Stimulated activated CD8-positive, alpha-beta memory T cell treated with anti-CD3 and anti-CD28 coated beads, Interleukin-12 subunit alpha, Interleukin-12 subunit beta, amount 100 ng/mL, for 24 hours (primary cell): ENCODE measurements around the gene ARL4D.
"Not testable (repeated sequence)": the region's sequence is repeated elsewhere in the genome, so short reads cannot be mapped to it uniquely, and the experiment has no call there.

Source experiments
- DNase-seq: peaks from one replicate; pipeline ENCODE4 v3.0.0-alpha.2; 2020; ENCODE audit errors: extremely low read depth

The ARL4D gene

DNA sequence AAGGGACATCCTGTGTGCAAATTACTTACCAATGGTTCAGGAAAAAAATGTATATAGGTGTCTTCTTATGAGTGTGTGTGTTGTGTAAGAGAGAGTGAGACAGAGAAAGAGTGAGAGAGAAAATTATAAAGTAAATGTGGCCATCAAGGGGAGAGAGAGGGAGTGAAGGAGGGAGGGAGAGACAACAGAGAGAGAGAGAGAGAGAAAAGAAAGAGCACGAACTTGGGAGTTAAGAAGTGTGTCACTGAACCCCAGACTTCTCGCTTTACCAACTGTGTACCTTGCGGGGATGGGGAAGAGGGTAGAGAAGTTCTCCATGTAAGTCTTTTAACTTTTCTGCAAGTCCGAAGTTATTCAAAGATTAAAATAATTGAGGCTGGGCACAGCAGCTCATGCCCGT is 28.8 kb upstream of the ARL4D start:
- DNase-seq, result no peak

DNA sequence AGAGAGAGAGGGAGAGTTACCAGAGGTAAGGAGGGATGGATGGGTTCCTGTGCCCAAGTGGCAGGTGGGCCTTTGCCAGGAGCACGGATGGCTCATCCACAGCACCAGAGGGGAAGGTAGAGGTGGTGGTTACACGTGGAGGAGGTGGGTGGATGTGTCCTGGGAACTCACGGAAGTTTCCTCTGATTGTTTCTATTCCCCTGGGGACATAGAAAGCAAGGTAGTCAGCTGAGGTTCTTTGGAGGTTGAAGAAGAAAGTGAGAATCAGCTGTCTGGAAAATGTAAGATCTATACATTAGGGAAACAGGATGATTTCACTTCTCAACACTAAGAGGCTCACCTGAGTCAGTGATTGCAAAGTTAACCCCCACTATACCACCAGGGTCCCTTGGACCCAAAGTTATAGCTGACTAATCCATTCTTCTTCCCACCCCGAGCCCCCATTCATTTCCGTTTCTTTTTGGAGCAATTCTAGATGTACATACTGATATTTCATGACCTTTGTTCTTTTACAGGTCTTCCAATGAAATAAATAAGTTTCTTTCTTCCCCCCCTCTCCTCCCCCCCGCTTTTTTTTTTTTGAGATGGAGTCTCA is 27.5 kb upstream of the ARL4D start:
- DNase-seq, result no peak

- no peak for DNase-seq
Measured at GRCh38 chr17:43372273-43372911, 26.4 kb upstream of the ARL4D start.

- DNase-seq, result no peak
Measured at GRCh38 chr17:43373356-43373755, 25.4 kb upstream of the ARL4D start.

- not testable (repeated sequence) for DNase-seq
Measured at GRCh38 chr17:43375915-43376314, 22.9 kb upstream of the ARL4D start.

DNA sequence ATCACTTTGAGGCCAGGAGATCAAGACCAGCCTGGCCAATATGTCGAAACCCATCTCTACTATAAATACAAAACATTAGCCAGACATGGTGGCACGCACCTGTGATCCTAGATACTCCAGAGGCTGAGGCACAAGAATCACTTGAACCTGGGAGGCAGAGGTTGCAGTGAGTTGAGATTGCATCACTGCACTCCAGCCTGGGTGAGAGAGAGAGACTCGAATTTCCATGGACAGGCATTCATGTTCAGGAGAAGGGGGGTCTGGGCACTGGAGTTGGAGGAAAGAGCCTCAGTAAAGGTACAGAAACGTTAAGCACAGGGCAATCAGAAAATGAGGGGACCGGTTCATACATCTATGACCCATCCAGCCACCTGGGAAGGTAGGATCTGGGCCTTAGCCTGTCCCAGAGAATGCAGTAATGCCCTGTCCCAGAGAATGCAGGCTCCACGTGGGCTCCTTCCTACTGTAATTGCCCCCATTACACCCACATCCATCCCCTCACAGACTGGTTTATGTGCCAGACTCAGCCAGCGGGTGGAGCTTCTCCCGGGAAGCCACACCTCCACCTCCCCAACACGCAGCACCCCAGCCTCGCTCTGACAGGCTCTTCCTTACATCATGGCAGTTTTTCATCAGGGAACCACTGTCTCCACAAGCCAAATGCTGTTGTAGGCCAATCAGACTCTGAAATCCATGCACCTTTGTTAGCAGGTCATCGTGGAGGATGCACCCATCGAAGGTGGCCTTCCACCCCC is 21.6 kb upstream of the ARL4D start:
- DNase-seq, result no peak

GRCh38 chr17:43378766-43379165 is 20.0 kb upstream of the ARL4D start:
- DNase-seq, result no peak

- DNase-seq, result no peak
Measured at GRCh38 chr17:43380307-43380706, 18.5 kb upstream of the ARL4D start.

DNA sequence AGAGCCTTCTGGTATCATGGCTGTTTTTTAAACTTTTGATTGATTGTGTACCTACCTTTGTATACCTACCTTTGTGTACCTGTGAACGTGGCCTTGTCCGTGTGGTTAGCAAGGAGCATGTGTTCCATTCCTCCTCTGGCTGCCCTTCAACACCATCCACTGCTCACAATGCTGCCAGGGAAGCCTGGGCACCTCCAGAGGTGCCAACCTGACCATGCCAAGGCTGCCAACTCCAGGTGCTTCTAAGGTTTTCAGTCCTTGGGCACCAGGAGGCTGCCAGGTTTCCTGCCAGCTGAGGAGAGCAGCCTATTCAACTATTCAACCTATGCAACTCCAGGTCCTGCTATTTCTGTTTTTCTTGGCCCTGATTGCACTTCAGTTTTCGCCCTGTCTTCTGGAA is 17.6 kb upstream of the ARL4D start:
- DNase-seq, result no peak

- DNase-seq, result no peak
Measured at GRCh38 chr17:43381621-43382020, 17.2 kb upstream of the ARL4D start.

GRCh38 chr17:43382776-43383175 is 16.0 kb upstream of the ARL4D start:
- no peak for DNase-seq

DNA sequence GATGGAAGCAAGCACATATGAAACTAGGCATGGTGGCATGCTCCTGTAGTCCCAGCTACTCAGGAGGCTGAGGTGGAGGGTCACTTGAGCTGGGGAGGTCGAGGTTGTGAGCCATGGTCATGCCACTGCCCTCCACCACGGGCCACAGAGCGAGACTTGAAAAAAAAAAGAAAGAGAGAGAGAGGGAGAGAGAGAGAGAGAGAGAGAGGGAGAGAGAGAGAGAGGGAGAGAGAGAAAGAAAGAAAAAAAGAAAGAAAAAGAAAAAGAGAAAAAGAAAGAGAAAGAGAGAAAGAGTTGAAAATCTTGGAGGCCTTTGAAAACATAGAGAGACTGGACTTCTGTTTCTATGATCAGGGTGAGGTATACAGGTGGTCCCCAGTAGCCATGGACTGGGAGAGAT is 15.4 kb upstream of the ARL4D start:
- no peak for DNase-seq

- DNase-seq, result no peak
Measured at GRCh38 chr17:43383826-43384475, 14.8 kb upstream of the ARL4D start.

DNA sequence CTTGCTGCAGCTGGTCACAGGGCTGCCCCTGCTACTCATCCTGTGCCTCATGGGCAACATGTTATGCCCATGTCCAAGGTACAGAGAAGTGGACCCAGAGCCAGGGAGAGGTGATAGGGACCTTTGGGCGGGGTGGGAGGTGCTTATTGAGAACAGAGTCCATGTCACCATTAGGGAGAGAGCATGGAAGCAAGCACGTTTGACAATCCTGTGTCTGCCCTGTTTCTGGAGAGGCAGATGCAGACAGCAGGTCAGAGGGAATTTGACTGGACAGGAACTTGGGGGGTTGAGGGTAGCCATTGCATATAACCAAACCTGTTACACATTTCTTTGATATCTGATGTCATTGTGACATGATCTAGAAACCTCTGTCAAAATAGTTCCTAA is 14.3 kb upstream of the ARL4D start:
- no peak for DNase-seq

DNA sequence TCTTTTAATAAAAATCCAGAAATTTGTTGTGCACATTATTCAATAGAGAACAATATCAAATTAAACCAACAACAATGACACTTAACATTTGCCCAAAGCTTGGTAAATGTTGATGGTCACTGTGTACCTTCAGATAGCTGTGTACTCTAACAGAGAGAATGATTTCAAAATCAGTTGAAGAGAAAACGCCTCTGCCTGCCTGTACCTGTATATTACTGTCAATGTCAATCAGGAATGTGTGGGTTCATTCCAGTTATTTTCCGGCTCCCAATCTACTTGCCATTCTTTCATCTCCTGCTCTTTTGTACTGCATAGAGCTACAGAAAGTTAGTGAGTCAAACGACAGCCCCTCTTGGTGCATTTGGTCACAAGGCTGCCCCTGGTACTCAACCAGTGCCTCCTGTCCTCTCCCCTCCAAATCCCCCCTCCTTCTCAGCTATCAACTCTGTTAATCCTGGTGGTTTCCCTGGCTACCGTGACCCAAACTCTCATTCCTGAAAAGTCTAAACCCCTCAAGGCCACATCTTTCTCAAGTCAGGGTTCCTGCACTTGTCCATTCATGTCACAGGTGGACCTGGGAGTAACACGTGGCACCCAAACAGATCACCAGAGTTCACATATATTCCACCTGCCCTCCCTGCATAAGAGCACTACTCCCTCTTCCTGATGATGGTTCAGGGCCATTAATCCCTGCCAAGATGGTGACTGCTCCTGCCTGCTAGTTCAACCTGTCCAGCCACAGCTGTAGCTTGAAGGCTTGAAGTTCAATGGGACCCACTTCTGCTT is 13.6 kb upstream of the ARL4D start:
- DNase-seq, result no peak

DNA sequence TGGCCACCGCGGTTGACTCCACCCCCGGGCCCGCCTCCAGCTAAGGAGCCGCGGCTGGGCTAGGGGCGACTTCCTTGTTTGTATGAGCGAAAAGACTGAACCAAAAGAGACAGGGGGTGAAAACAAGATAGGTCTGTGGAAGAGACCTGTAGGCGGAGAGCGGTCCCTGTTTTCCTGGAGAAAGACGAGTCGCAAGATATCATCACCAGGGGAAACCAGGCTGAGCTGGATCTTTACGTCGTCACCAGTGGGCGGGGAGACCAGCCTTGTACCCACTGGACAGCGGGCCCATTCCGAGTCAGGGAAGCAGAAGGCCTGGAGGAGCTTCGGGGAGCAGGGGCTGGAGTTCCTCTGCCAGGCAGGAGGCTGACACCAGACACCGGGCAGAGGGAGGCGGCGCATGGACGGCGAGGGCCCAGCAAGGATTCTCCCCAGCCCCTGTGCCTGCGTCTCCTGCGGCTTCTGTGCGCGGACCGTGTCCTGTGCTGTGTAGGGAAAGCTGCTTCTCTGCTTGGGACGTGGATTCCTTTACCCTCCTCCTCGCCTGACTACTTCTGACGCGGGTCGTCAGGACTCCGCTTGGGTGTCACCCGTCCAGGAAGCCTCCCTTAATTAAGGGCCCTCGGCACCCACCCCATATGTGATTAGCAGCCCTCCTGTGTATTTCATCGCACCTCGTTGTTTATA is 10.3 kb upstream of the ARL4D start:
- DNase-seq, result peak; percentile 33

DNA sequence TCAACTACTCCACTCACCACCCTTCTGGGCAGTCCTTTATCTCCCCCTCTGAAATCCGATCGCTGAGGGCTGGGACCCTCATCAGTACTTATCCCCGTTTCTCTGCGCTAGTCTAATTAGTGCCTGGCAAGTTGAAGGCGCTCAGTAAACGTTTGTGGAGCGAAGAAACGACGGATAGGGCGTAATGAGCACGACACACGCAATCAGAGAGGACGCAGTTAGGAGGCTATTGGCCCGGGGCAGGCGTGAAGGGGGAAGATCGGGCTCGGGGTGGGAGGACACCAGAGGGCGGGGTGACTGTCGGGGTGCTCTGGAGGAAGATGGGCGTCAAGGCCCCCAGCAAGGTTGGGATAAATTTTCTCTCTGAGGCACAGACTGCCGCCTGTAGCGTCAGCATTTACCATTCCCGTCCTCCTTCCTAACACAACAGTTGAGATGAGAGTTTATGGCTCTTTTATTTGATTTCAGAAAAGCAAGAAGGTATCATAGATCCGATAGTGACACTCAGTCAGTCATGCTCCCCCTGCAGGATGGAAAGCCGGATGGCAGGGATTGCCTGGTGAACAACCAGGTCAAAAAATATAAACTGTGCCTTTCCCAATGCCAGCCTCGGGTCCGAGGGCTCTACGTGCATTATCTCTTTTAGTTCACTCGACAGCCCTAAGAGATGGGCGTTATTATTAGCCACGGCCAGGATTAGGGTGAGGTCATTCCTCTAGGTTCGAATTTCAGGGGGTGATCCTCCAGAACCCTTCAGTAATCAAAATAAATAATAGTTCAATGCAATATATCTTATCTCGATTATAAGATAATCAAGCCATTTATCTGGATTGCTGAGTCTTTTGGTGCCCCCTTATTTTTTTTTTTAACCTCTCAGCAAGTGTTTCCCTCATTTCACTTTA is 9.5 kb upstream of the ARL4D start:
- DNase-seq, result peak; percentile 61

GRCh38 chr17:43392397-43392796 is 6.4 kb upstream of the ARL4D start:
- no peak for DNase-seq

- peak; percentile 68 for DNase-seq
Measured at GRCh38 chr17:43393944-43394482, 4.8 kb upstream of the ARL4D start.

- not testable (repeated sequence) for DNase-seq
Measured at GRCh38 chr17:43394696-43395095, 4.1 kb upstream of the ARL4D start.
